Spleen (tissue), 7 donors: ENCODE measurements around the gene TEX2.

ENCODE experiments used
- POLR2A ChIP-seq, 3 donors: fragments of 450-650 bp; IDR thresholded peaks; one replicate each; pipeline ENCODE4 v1.5.1; 2017; ENCODE audit warnings: antibody characterized with exemption in 3 of 3, mild to moderate bottlenecking in 1 of 3
- POLR2AphosphoS5 ChIP-seq, 3 donors: sonication (generic); formaldehyde crosslinking; IDR thresholded peaks; one replicate each; pipeline ENCODE4 v1.5.1; 2017; ENCODE audit warnings: antibody characterized with exemption in 3 of 3
- TF ChIP-seq, protein P1 (sequence below), 11 experiments: fragments of 200-600 bp in 7 of 11; fragments of 450-650 bp in 4 of 11; sonication (generic) in 4 of 11; IDR thresholded peaks in 8 of 11; conservative IDR thresholded peaks in 3 of 11; 1 replicate in 7 of 11; 2 replicates in 4 of 11; pipeline versions ENCODE4 v1.4.0 to v1.8.0; 2016 to 2021; ENCODE audit warnings: antibody characterized with exemption in 11 of 11, inconsistent platforms in 4 of 11, mild to moderate bottlenecking in 1 of 11
- donor health status: DM: no; HTN: no; CAD: no; lungs with moderate emphysema.
- donor health status: DM: no; HTN: no; CAD: no.
- donor health status: DM: no; HTN: no; CAD: no.

DNA sequence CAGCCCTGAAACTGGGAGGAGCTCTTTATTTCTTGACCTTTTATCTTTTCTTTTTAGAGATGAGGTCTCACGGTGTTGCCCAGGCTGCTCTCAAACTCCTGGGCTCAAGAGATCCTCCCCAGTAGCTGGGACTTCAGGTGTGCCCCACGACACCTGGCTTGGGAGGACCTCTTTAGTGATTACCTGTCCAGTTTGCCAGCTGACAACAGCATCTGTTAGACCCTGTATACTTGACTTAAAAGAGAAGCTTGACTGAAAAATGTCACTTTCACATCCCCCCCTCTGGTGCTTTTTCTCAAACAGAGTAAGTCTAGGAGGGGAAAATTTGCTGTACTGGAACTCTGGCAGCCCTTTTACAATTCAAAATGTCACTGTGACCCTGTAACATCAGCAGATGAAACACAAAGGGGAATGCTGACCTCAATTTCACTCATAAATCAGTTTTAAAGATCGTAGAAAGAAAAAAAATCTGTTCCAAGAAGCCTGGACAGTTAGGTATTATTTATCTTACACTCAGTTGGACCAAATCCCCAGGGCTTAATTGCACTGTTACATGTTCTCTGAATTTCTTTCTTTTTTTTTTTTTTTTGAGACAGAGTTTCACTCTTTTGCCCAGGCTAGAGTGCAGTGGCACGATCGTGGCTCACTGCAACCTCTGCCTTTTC lies 131.3 kb downstream of the TEX2 start:
- TF ChIP-seq POLR2A (IDR thresholded peaks at IDR 0.05) = no peak
- TF ChIP-seq, protein P1, sequence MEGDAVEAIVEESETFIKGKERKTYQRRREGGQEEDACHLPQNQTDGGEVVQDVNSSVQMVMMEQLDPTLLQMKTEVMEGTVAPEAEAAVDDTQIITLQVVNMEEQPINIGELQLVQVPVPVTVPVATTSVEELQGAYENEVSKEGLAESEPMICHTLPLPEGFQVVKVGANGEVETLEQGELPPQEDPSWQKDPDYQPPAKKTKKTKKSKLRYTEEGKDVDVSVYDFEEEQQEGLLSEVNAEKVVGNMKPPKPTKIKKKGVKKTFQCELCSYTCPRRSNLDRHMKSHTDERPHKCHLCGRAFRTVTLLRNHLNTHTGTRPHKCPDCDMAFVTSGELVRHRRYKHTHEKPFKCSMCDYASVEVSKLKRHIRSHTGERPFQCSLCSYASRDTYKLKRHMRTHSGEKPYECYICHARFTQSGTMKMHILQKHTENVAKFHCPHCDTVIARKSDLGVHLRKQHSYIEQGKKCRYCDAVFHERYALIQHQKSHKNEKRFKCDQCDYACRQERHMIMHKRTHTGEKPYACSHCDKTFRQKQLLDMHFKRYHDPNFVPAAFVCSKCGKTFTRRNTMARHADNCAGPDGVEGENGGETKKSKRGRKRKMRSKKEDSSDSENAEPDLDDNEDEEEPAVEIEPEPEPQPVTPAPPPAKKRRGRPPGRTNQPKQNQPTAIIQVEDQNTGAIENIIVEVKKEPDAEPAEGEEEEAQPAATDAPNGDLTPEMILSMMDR (IDR thresholded peaks at IDR 0.05 in 8 of 11, conservative IDR thresholded peaks at IDR 0.05 in 3 of 11) = no peak
- TF ChIP-seq POLR2AphosphoS5 (IDR thresholded peaks at IDR 0.05) = no peak
